ENCODE measurements around the gene EN2.

GRCh38 chr7:155487509-155488482, 29.9 kb downstream of the EN2 start:
- TF ChIP-seq FOXM1 (IDR thresholded peaks at IDR 0.05; ENCODE audit: borderline replicate concordance) (no peak), FOXA1 (IDR thresholded peaks at IDR 0.05) (no peak), ZNF384 (IDR thresholded peaks at IDR 0.05) (no peak)
